Measurements from ENCODE around the gene IP6K1.
"Not testable (repeated sequence)": the region's sequence is repeated elsewhere in the genome, so short reads cannot be mapped to it uniquely, and the experiment has no call there.

IP6K1 gene

DNA sequence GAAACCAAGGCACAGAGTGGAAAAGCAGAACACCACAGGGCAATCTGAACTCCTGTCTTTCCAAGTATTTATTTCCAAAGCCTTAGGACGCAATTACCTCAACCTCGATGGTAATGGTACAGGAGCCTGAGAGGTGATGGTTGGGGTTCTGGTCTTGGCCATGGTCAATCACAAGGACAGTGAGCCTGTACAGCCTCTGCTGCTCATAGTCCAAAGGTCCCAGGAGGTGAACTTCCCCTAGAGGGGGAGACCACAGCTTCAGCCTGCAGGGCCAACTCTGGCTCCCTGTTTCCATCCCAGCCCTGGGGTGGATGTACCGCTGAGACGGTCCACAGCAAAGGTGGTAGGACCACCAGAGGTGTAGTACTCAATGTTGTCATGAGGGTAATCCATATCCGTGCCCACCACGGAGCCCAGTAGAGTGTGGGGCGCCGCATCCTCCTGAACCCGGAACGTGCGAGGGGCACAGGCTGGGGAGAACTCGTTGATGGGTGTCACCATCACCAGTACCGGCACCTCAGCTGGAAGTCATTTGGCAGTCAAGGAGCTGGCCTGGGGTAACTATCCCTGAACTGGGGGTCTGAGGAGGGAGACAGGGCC is 7.2 kb upstream of the IP6K1 start:
- DNase-seq, result no peak

DNA sequence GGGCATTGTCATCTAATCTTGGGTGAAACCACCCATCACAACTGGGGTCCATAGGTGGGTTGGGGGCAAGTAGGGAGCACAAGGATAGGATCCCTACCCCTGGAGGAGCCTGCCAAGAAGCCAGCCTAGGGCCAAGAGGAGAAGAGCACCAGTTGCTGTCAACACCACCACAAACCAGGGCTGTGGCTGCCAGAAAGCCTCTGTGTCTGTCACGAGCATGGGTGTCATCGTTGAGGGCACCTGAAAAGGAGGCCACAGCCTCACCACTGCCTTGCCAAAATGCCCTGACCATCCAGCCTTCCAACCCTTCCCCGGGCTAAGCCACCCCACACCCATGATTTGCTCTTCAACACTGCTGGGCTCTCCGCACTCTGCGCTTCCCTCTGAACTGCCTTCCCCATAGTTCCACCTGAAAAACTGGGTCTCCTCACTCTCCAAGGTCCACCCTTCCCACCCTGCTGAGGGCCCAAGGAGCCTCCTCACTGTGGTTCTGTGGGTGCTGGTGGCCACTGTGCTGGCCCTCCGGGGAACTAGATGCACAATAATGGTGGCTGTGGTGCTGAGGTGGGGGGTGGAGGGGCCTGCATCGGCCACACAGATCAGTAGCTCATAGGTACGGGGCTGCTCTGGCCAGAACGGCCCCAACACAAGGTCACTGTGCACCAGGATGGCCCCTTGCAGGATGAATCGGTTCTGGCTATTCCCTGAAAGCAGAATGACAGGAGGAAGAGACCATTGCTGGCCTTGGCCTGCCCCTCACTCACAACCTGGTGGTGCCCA is 6.2 kb upstream of the IP6K1 start:
- DNase-seq, result no peak

DNA sequence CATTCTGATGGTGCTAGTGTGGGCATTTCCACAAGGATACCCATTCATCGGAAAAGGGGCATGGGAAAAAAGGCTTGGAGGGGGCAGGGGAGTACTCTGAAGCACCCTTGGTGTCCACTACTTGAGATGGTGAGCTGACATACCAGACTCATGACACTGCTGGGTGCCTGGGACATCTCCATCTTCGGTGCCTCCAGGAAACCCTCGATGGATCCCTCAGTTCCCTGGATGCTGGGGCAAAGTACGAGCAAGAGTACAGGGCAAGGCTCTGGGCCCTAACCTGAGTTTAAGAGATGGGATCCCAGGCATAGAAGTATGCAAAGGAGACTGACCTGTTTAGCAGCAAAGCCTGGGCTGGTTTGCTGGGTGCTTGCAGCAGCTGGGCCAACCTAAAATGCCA is 5.2 kb upstream of the IP6K1 start:
- no peak for DNase-seq

DNA sequence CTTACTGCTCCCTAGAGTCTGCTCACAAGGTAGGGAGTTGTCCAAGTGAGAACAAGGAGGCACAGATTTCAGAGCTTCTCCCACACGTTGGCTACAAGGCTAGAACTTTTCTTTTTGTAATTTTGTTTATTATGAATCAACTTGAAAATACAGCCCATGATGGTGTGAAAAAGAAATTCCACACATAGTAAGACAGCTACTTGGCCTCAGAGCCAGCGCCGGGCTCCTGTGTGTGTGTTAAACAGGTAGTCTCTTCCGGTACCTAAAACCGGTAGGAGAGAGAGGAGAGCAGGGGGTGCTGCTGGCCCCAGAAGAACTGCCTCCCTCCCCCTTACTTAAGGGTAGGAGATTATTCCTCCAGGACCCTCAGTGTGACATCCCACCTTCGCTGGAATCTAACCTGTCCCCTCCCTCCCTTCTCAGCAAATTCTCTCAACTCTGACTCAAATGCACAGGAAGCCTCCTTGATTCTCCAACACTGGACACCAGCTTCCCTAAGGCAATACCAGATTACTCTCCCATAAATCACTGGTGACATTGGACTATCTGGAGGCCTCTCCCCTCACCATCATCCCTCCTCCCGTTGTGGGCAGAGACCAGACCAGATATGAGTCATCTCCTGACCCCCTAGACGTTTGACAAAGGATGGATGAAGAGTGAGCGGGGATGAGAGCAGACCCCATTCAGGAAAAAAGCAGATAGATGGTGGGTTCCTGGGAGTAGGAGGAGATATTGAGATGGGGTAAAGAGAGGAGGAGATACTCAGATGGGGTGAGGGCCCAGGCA is 4.5 kb upstream of the IP6K1 start:
- no peak for DNase-seq

DNA sequence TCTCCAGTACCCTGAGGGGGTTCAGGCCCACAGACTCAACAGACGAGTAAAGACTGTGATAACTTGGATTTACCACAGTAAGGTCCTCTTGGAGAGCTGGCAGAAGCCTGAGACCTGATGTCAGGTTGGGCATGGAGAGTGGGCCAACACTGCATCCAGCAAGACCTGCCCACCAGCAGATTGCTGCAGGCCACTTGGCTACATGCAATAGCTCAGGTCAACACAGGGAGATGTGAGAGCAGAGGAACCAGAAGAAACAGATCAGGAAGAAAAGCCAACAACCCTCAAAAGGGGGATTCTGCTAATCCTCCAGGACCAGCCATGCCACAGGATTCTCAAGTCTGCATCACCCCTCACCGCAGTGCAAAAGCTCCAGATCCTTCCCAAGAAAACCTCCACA is 1.7 kb upstream of the IP6K1 start:
- DNase-seq, result no peak

DNA sequence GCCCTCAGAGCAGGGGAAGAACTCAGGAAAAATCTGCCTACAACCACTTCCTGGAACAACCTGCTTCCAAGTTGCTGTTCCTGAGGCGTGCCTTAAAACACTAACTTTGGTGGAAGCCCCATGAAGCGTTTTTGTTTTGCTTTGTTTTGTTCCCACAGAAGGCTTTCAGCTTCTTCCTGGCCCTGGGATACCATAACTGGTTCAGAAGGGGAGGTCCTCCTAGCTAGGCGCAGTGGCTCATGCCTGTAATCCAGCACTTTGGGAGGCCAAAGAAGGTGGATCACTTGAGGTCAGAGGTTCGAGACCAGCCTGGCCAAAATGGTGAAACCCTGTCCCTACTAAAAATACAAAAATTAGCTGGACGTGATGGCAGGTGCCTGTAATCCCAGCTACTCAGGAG is 1.2 kb upstream of the IP6K1 start:
- no peak for DNase-seq

DNA sequence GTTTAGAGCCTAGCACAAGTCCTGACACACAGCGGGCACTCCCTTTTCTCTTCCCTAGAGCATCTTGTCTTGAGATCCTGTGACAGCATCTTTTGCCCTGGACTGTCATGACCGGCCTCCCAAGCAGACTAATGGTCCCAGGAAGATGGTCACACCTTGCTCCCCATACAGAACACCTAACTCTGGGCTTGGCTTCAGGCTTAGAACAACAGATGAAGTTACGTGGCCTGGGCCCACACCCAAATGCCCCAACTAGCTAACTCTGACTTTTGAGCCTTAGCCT is 781 bp upstream of the IP6K1 start:
- DNase-seq, result no peak

DNA sequence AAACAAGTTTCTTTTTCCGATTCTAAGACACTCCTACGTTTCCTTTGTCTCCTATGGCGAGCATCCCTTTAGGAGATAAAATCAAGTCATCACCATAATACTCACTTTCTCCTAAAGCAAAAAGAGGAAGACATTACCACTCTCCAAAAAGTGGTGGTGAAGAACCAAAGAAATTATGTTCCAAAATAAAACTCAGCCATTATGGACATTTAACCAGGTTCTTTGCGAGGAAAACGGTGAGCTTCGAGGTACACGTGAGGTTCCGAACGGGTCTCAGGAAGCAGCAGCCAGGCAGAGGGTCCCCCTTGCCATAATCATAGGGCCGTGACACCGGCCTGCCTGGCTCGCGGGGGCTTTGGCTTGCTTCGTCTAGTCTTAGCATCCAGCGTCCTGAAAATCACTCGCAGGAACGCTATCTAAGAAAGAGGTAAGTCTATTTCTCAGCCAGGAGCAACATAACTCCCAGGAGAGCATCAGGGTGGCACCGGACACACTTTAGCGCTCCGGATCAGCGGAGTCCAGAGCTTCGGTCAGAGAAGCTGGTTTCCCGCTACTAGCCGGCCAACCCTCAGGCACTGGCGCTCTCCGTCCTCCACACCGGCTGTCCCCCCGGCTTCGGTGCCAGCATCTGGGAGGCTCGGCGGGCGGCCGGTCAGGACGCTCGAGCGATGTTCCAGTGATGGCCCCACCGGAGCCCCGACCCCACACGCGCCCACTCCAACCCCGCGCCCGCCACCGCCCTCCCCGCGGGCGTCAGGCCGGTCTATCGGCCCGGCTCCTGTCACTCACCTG is 581 bp downstream of the IP6K1 start:
- peak; percentile 16 for DNase-seq

DNA sequence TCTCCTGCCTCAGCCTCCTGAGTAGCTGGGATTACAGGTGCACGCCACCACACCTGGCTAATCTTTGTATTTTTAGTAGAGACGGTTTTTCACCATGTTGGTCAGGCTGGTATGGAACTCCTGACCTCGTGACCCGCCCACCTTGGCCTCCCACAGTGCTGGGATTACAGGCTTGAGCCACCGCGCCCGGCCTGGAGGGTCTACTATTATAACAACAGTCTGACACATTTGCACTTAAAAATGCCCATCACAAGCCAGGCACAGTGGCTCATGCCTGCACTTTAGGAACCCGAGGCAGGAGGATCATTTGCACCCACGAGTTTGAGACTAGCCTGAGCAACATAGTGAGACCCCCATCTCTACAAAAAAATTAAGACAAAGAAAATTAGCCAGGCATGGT is 4.1 kb downstream of the IP6K1 start:
- not testable (repeated sequence) for DNase-seq

DNA sequence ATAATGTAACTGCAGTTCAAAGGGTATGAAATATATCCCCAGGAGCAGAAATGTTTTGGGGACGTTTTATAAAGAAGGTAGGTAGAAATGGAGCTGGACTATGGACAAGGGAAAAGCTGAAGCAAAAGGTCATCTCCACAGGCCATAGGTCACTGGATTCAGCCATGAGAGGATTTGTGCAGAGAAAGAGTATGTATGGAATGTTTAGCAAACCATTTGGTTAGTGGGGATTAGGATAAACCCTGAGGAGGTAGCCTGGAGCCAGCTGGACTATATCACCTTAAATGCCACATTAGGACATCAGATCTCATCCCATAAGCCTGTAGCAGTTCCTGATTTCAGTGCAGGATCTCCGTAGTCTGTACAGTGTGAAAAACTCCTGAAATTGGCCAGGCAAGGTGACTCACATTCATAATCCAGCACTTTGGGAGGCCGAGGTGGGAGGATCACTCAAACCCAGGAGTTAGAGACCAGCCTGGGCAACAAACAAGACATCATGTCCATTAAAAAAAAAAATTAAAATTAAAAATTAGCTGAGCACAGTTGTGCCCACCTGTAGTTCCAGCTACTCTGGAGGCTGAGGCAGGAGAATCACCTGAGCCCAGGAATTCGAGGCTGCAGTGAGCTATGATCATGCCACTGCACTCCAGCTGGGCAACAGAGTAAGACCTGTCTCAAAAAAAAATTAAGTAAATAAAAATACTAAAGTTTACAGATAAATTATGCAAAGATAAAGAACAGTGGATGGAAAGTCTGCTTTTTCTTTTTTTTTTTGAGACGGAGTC is 4.7 kb downstream of the IP6K1 start:
- no peak for DNase-seq

DNA sequence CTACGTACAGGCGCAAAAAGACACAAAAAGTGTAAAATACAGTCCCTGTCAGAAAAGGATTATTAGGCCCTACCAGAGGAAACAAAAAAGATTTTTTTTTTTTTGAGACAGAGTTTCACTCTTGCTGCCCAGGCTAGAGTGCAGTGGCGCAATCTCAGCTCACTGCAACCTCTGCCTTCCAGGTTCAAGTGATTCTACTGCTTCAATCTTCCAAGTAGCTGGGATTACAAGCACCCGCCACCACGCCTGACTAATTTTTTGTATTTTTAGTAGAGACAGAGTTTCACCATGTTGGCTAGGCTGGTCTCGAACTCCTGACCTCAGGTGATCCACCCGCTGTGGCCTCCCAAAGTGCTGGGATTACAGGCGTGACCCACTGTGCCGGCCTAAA is 5.4 kb downstream of the IP6K1 start:
- DNase-seq, result not testable (repeated sequence)

DNA sequence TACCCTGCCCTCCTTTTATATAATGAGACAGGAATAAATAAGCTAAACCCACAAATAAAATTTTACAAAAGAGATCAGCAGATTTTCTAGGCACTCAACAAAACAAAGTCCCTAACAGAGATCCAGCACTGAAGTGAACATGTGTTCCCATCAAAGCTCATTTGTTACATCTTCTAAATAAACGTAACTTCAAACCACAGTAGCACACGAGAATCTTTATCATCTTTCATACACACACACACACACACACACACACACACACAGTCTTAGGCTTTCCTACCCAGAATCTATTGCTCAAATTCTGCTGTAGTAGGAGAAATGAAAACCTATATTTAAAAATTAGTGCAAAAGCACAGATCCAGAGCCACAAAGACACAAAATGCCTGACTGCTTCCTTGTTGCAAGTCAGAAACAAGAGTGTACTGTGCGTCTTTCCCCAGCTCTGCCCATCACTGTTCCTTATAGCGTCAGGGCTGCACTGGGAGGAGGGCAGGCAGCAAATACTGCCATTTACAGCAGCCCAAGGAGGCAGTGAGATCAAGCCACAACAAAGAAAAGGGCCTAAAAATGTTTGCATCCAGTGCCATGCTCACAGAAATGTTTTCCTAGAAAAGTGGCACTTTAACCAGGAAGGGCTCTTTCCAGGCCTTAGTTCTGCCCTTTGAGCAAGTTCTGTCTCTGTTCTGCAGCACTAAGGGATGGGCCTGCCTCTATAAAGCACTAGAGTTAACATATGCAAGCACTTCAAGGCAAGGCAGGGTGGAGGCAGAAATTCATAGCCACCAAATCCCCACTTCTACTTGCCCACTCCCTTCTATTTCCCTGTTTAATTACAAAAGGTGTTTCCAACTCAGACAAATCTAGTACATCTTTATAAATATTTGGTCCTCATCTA is 6.0 kb downstream of the IP6K1 start:
- no peak for DNase-seq

DNA sequence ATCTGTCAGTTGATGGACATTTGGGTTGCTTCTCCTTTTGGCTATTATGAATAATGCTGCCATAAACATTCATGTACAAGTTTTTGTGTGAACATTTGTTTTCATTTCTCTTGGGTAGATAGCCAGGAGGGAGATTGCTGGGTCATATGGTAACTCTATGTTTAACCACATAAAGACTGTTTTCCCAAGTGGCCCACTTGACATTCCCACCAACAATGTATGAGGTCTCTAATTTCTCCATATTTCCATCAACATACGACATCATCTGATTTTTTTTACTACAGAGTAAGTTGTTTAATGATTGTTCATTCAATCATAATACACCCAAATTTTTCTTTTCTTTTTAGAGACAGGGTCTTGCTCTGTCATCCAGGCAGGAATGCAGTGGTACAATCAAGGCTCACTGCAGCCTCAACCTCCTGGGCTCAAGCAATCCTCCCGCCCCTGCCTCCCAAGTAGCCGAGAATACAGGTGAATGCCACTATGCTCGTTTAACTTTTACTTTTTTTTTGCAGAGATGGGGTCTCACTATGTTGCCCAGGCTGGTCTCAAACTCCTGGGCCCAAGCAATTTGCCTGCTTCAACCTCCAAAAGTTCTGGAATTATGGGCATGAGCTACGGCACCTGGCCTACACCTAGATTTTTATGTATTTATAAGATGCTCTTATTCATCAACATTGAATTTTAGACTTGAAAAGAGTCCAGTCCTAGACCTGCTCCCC is 6.8 kb downstream of the IP6K1 start:
- DNase-seq, result no peak

DNA sequence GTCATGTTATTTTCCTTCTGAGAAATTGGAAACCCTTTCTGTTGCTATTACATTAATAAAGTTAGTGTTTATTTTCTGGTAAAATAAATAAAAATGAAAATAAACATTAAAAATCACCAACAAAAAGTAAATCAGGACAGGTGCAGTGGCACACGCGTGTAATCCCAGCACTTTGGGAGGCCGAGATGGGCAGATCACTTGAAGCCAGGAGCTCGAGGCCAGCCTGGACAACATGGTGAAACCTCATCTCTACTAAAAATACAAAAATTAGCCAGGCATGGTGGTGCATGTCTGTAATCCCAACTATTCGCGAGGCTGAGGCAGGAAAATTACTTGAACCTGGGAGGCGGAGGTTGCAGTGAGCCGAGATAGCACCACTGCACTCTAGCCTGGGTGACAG is 10.2 kb downstream of the IP6K1 start:
- not testable (repeated sequence) for DNase-seq

DNA sequence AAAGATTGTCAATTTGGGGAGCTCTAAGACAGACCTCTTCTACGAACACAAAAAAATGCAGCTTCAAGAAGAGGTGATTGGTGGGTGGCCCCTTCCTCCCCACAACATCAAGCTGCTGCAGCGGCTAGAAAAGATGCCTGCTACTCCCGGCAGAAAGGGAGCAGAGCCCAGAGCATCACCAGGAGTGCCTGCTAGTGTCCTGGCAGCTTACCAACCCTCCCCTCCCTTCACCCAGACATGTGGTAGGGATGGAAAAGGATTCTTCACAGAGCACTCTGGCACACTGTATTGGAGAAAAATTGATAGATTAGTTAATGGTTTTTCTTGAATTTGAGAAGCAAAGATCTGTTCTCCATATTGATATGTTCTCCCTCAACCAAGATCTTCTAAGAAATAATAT is 10.8 kb downstream of the IP6K1 start:
- no peak for DNase-seq

DNA sequence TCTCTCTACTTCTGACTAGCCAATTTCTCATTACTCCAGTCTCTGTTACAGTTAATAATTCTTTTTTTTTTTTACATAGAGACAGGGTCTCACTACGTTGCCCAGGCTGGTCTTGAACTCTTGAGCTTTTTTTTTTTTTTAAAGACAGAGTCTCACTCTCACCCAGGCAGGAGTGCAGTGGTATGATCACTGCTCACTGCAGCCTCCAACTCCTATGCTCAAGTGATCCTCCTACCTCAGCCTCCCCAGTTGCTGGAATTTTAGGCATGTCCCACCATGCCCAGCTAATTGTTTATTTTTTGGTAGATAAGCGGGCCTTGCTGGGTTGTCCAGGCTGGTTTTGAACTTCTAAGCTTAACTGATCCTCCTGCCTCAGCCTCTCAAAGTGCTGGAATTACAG is 13.6 kb downstream of the IP6K1 start:
- DNase-seq, result no peak

DNA sequence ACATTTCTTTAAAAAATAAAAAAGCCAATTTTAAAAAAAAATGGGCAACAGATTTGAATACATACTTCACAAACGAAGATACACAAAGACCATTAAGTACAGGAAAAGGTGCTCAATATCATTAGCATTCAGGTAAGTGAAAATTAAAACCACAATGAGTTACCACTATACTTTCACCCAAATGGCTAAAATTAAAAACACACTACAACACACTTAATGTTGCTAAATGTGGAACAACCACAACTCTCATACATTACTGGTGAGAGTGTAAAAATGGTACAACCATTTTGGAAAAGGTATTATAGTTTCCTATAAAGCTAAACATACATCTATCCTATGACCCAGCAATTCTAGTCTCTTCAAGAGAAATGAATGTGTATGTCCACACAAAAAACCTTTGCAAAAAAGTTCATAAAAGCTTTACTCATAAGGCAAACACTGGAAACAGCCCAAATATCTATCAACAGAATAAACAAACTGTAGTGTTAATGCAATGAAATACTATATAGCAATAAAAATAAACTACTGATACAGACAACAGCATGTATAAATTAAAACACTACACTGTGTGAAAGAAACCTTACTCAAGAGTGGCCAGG is 14.9 kb downstream of the IP6K1 start:
- DNase-seq, result no peak

DNA sequence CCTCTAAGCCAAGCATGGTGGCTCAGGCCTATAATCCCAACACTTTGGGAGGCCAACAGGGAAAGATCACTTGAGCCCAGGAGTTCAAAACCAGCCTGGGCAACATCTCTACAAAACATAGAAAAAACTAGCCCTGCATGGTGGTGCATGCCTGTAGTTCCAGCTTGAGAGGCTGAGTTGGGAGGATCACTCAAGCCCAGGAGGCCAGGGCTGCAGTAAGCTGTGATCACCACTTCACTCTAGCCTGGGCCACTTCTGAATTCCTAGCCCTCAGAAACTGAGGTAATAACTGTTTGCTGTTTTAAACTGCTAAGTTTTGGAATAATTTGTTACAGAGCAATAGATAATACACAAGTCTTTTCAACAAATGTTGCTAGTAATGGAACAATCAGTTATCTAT is 16.4 kb downstream of the IP6K1 start:
- no peak for DNase-seq

DNA sequence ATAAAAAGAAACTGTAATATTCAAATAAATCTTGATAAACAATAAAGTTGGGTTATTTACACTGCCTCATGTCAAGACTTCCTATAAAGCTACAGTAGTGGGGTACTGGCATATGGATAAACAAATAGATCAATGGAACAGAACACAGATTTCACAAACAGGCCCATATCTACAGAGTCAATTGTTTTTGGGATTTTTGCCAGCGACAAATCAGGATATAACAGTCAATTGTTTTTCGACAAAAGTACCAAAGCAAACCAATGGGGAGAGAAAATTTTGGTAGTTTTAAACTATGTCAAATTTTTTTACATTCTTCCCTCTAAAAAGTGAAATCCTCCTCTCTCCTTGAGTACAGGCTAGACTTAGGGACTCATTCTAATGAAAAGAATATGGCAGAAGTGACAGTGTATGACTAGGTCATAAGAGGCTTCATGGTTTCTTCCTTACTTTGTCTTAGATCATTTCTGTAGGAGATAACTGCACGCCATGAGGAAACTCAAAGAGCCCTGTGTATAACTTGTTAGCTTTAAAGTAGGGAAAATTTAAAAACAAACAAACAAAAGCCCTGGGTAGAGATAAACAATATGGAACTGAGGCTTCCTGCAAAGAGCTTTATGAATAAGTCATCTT is 16.9 kb downstream of the IP6K1 start:
- no peak for DNase-seq

DNA sequence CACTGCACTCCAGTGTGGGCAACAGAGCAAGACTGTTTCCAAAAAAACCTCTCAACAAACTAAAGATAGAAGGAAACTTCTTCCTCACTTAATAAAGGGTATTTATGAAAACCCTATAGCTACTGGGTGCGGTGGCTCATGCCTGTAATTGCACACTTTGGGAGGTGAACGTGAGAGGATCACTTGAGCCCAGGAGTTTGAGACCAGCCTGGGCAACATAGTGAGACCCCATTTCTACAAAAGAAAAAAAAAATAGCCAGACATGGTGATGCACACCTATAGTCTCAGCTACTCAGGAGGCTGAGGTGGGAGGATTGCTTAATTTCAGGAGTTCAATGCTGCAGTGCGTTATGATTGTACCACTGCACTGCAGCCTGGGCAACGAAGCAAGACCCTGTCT is 22.4 kb downstream of the IP6K1 start:
- no peak for DNase-seq
